ENCODE data around the gene PRKCZ. TPM values are rescaled to one million over a fixed set of nuclear protein-coding genes. Genes with fewer than 3 reads are reported as not detected.
"Not testable (repeated sequence)": the region's sequence is repeated elsewhere in the genome, so short reads cannot be mapped to it uniquely, and the experiment has no call there.

PRKCZ gene
- polyA plus RNA-seq, 4 donors = 28.9 to 36.1 (median 33.0) TPM

GRCh38 chr1:2081326-2081885 lies 31.2 kb downstream of the PRKCZ start:
- DNase-seq (ENCODE audit: low read depth in 4 of 4, low spot score in 2 of 4) = no peak

GRCh38 chr1:2082064-2082463 lies 31.9 kb downstream of the PRKCZ start:
- no peak for DNase-seq (ENCODE audit: low read depth in 4 of 4, low spot score in 2 of 4)

GRCh38 chr1:2083666-2084065 lies 33.5 kb downstream of the PRKCZ start:
- DNase-seq (ENCODE audit: low read depth in 4 of 4, low spot score in 2 of 4) = no peak

GRCh38 chr1:2084306-2084705 lies 34.1 kb downstream of the PRKCZ start:
- no peak for DNase-seq (ENCODE audit: low read depth in 4 of 4, low spot score in 2 of 4)

GRCh38 chr1:2085080-2085479 lies 34.9 kb downstream of the PRKCZ start:
- DNase-seq (ENCODE audit: low read depth in 4 of 4, low spot score in 2 of 4) = no peak

GRCh38 chr1:2086446-2087078 lies 36.4 kb downstream of the PRKCZ start:
- DNase-seq (ENCODE audit: low read depth in 4 of 4, low spot score in 2 of 4) = no peak

GRCh38 chr1:2087766-2088165 lies 37.6 kb downstream of the PRKCZ start:
- DNase-seq (ENCODE audit: low read depth in 4 of 4, low spot score in 2 of 4) = no peak

GRCh38 chr1:2088458-2088857 lies 38.2 kb downstream of the PRKCZ start:
- DNase-seq (ENCODE audit: low read depth in 4 of 4, low spot score in 2 of 4) = no peak

GRCh38 chr1:2089051-2089450 lies 38.8 kb downstream of the PRKCZ start:
- no peak for DNase-seq (ENCODE audit: low read depth in 4 of 4, low spot score in 2 of 4)

GRCh38 chr1:2090216-2090890 lies 40.1 kb downstream of the PRKCZ start:
- DNase-seq (ENCODE audit: low read depth in 4 of 4, low spot score in 2 of 4) = no peak

- DNase-seq (ENCODE audit: low read depth in 4 of 4, low spot score in 2 of 4) = no peak
Observed at GRCh38 chr1:2091611-2092604, 41.7 kb downstream of the PRKCZ start.

- DNase-seq (ENCODE audit: low read depth in 4 of 4, low spot score in 2 of 4) = no peak
Observed at GRCh38 chr1:2093055-2093454, 42.8 kb downstream of the PRKCZ start.

GRCh38 chr1:2093636-2094035 lies 43.4 kb downstream of the PRKCZ start:
- no peak for DNase-seq (ENCODE audit: low read depth in 4 of 4, low spot score in 2 of 4)

GRCh38 chr1:2094269-2095158 lies 44.3 kb downstream of the PRKCZ start:
- DNase-seq (ENCODE audit: low read depth in 4 of 4, low spot score in 2 of 4) = not testable (repeated sequence)

GRCh38 chr1:2095394-2095793 lies 45.2 kb downstream of the PRKCZ start:
- no peak for DNase-seq (ENCODE audit: low read depth in 4 of 4, low spot score in 2 of 4)

- DNase-seq (ENCODE audit: low read depth in 4 of 4, low spot score in 2 of 4) = no peak
Observed at GRCh38 chr1:2095981-2096736, 45.9 kb downstream of the PRKCZ start.

- DNase-seq (ENCODE audit: low read depth in 4 of 4, low spot score in 2 of 4) = no peak
Observed at GRCh38 chr1:2097386-2098300, 47.4 kb downstream of the PRKCZ start.

- DNase-seq (ENCODE audit: low read depth in 4 of 4, low spot score in 2 of 4) = no peak
Observed at GRCh38 chr1:2098301-2098698, 48.1 kb downstream of the PRKCZ start.

Measured in left renal cortex interstitium (tissue), 4 donors.